ENCODE results near the gene ADCY1. TPM values are rescaled to one million over a fixed set of nuclear protein-coding genes. Genes with fewer than 3 reads are reported as not detected.

ADCY1 gene
- 0.16 and 2.5 TPM in 2 replicates for total RNA-seq

GRCh38 chr7:45573661-45574415 is at the start of gene ADCY1:
TSS of gene ADCY1 (plus strand) at chr7:45574368. CDS start at chr7:45574544, 176 bp downstream.

All from hair follicular keratinocyte (primary cell).